ENCODE results near the gene VSTM2B. TPM values are rescaled to one million over a fixed set of nuclear protein-coding genes. Genes with fewer than 3 reads are reported as not detected.

Gene VSTM2B
- total RNA-seq, 1 donor from 2014 or later = not detected

DNA sequence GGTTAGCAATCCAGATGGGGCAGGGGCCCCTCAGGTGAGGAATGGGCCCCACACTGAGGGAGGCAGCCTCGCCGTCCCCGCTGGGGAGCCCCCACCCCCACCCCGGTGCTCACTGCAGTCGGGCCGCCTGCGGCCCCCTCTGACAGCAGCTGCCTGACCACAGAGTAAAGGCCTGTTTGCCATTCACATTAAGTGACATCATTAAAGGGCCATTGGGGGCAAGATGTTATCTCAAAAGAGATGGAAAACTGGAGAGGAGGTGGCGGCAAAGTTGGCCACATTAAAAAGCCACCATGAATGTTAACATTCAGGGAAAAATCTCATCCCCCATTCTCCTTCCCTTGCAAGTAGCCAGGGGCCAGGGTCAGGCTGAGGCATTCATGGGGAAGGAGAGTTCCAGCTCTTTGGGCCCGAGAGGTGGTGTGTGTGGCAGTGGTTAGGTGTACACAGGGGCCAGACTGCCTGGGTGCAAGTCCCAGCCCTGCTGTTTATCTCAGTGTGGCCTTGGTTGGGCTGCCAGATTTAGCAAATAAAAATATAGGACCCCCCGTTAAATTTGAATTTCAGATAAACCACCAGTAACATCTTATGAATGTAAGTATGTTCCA, 20.9 kb downstream of the VSTM2B start:
- Histone ChIP-seq H3K4me1 (no peaks in the 10 kb centered on the region), H3K36me3 (no peaks in the 10 kb centered on the region), H3K4me2 (no peak overlapping the region), H2AFZ (replicated peaks) (no peak overlapping the region), H3K27me3 (no peaks in the 10 kb centered on the region), H3K9ac (no peak overlapping the region), H3K27ac (no peak overlapping the region), H4K20me1 (ENCODE audit: low read depth) (no peaks in the 10 kb centered on the region), H3F3A (ENCODE audit: low read depth) (no peaks in the 10 kb centered on the region), H3K79me2 (ENCODE audit: low read depth) (no peaks in the 10 kb centered on the region), H3K4me3 (no peak overlapping the region), H3K9me3 (ENCODE audit: low read depth) (no peaks in the 10 kb centered on the region)
- Mint-ChIP-seq H3K4me3 (no peak overlapping the region), H3K4me1 (no peaks in the 10 kb centered on the region), H3K27ac (no peak overlapping the region), H3K36me3 (no peaks in the 10 kb centered on the region), H3K9me3 (peaks cover 2% of the 10 kb centered on the region), H3K27me3 (ENCODE audit: insufficient read depth, low read depth) (peaks cover 6% of the 10 kb centered on the region)
- no peak for DNase-seq (ENCODE audit: low spot score)
- TF ChIP-seq EZH2 (IDR thresholded peaks at IDR 0.05) = no peak
- no peak for TF ChIP-seq EZH2phosphoT487 (IDR thresholded peaks at IDR 0.05)
- TF ChIP-seq CTCF (IDR thresholded peaks at IDR 0.05) = no peak

- Histone ChIP-seq H3K4me3 (no peak overlapping the region), H3K4me2 (no peak overlapping the region), H3K27ac (no peak overlapping the region), H3K27me3 (no peaks in the 10 kb centered on the region), H3K79me2 (ENCODE audit: low read depth) (no peaks in the 10 kb centered on the region), H3K9ac (no peak overlapping the region), H3K9me3 (ENCODE audit: low read depth) (no peaks in the 10 kb centered on the region), H4K20me1 (ENCODE audit: low read depth) (no peaks in the 10 kb centered on the region), H3K4me1 (no peaks in the 10 kb centered on the region), H3K36me3 (no peaks in the 10 kb centered on the region), H3F3A (ENCODE audit: low read depth) (no peaks in the 10 kb centered on the region), H2AFZ (replicated peaks) (no peak overlapping the region)
- H3K4me3 Mint-ChIP-seq = no peak overlapping the region
- no peak overlapping the region for H3K27ac Mint-ChIP-seq
- DNase-seq (ENCODE audit: low spot score) = no peak
- peaks cover 6% of the 10 kb centered on the region for H3K27me3 Mint-ChIP-seq (ENCODE audit: insufficient read depth, low read depth)
- H3K4me1 Mint-ChIP-seq = no peaks in the 10 kb centered on the region
- H3K9me3 Mint-ChIP-seq = peaks cover 5% of the 10 kb centered on the region
- TF ChIP-seq CTCF (IDR thresholded peaks at IDR 0.05) = no peak
- TF ChIP-seq EZH2phosphoT487 (IDR thresholded peaks at IDR 0.05) = no peak
- TF ChIP-seq EZH2 (IDR thresholded peaks at IDR 0.05) = no peak
- H3K36me3 Mint-ChIP-seq = no peaks in the 10 kb centered on the region
Measured at GRCh38 chr19:29547361-29547960, 21.7 kb downstream of the VSTM2B start.

GRCh38 chr19:29547981-29548380, 22.2 kb downstream of the VSTM2B start:
- no peaks in the 10 kb centered on the region for H3K36me3 Mint-ChIP-seq
- DNase-seq (ENCODE audit: low spot score) = no peak
- no peak overlapping the region for H3K27ac Mint-ChIP-seq
- H3K27me3 Mint-ChIP-seq (ENCODE audit: insufficient read depth, low read depth) = peaks cover 6% of the 10 kb centered on the region
- Histone ChIP-seq H3K9ac (no peak overlapping the region), H3K27me3 (no peaks in the 10 kb centered on the region), H3K27ac (no peak overlapping the region), H2AFZ (replicated peaks) (no peak overlapping the region), H4K20me1 (ENCODE audit: low read depth) (no peaks in the 10 kb centered on the region), H3K36me3 (no peaks in the 10 kb centered on the region), H3K4me2 (no peak overlapping the region), H3K9me3 (ENCODE audit: low read depth) (no peaks in the 10 kb centered on the region), H3K79me2 (ENCODE audit: low read depth) (no peaks in the 10 kb centered on the region), H3K4me3 (no peak overlapping the region), H3F3A (ENCODE audit: low read depth) (no peaks in the 10 kb centered on the region), H3K4me1 (no peaks in the 10 kb centered on the region)
- H3K9me3 Mint-ChIP-seq = peaks cover 5% of the 10 kb centered on the region
- no peak for TF ChIP-seq EZH2phosphoT487 (IDR thresholded peaks at IDR 0.05)
- TF ChIP-seq CTCF (IDR thresholded peaks at IDR 0.05) = no peak
- TF ChIP-seq EZH2 (IDR thresholded peaks at IDR 0.05) = no peak
- no peaks in the 10 kb centered on the region for H3K4me1 Mint-ChIP-seq
- H3K4me3 Mint-ChIP-seq = no peak overlapping the region
